Thymus (tissue), 11 donors: Measurements from ENCODE around the gene NFAT5. TPM values are rescaled to one million over a fixed set of nuclear protein-coding genes. Genes with fewer than 3 reads are reported as not detected.
"Not testable (repeated sequence)": the region's sequence is repeated elsewhere in the genome, so short reads cannot be mapped to it uniquely, and the experiment has no call there.

Experiments
- DNase-seq, 9 donors: peaks; one replicate each; pipeline ENCODE4 v3.0.0-alpha.2; 2013; ENCODE audit warnings: low spot score in 9 of 9, low read depth in 6 of 9, missing footprints in 1 of 9
- H3K27ac ChIP-seq, 2 donors: one replicate each; pipeline ENCODE4 v1.5.1; 2013; ENCODE audit warnings: control low read depth in 1 of 2, low read depth in 1 of 2, low read length in 1 of 2, mild to moderate bottlenecking in 1 of 2, moderate library complexity in 1 of 2
- H3K27me3 ChIP-seq, 2 donors: one replicate each; pipeline ENCODE4 v1.5.1; 2013; ENCODE audit warnings: low read length in 1 of 2; ENCODE audit not compliant: control insufficient read depth in 2 of 2, insufficient read depth in 1 of 2
- H3K36me3 ChIP-seq, 2 donors: one replicate each; pipeline ENCODE4 v1.5.1; 2013; ENCODE audit warnings: low read length in 1 of 2, mild to moderate bottlenecking in 1 of 2, moderate library complexity in 1 of 2; ENCODE audit not compliant: control insufficient read depth in 2 of 2, insufficient read depth in 2 of 2
- H3K4me1 ChIP-seq, 2 donors: one replicate each; pipeline ENCODE4 v1.5.1; 2013; ENCODE audit warnings: low read length in 2 of 2; ENCODE audit not compliant: control insufficient read depth in 2 of 2, insufficient read depth in 2 of 2
- H3K4me3 ChIP-seq, 2 donors: one replicate each; pipeline ENCODE4 v1.5.1; 2013; ENCODE audit warnings: low read length in 2 of 2, control low read depth in 1 of 2, mild to moderate bottlenecking in 1 of 2
- H3K9me3 ChIP-seq, 2 donors: one replicate each; pipeline ENCODE4 v1.5.1; 2013; ENCODE audit warnings: low read length in 1 of 2, mild to moderate bottlenecking in 1 of 2; ENCODE audit not compliant: control insufficient read depth in 2 of 2, insufficient read depth in 1 of 2
- WGBS: extraction: QIAGEN DNeasy Blood & Tissue Kit; methylation state at CpG from one replicate; pipeline ENCODE4 v1.1.7; 2013; 5-methylcytosine and 5-hydroxymethylcytosine counted together
- polyA plus RNA-seq: library from polyadenylated mRNA; stranded (reverse); fragments of 200-250 nt; gene quantifications from one replicate; pipeline ENCODE4 v1.2.3, GENCODE V29; 2013
- total RNA-seq: library from RNA; stranded (reverse); fragments of 120-200 nt; gene quantifications from one replicate; pipeline ENCODE4 v1.2.4, GENCODE V29; 2013
- donor health status: healthy.

NFAT5 gene
- total and polyA plus RNA-seq, 2 donors, result 4.5 to 8.9 TPM

DNA sequence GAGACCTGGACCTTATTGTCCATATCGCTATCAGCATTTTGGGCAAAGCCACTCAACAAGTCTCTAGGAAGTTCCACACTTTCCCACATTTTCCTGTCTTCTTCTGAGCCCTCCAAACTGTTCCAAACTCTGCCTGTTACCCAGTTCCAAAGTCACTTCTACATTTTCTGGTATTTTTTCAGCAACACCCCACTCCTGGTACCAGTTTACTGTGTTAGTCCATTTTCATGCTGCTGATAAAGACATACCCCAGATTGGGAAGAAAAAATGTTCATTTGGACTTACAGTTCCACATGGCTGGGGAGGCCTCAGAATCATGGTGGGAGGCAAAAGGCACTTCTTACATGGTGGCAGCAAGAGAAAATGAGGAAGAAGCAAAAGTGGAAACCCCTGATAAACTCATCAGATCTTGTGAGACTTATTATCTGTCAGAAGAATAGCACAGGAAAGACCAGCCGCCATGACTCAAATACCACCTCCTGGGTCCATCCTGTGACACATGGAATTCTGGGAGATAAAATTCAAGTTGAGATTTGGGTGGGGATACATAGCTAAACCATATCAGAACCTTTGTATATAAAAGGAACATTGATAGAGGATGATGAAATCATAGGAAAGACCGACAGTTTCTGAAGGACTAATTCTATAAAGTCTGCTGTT, 71.6 kb downstream of the NFAT5 start:
- WGBS, result 99% methylated on average over 3 of the region's 3 CpGs
- H3K27me3 ChIP-seq, H3K27ac ChIP-seq, H3K4me3 ChIP-seq, H3K4me1 ChIP-seq, DNase-seq: not testable (repeated sequence)
- Histone ChIP-seq H3K9me3 (peaks cover 2 to 13% of the 10 kb centered on the region in 2 donors), H3K36me3 (peaks cover 10 to 13% of the 10 kb centered on the region in 2 donors)

DNA sequence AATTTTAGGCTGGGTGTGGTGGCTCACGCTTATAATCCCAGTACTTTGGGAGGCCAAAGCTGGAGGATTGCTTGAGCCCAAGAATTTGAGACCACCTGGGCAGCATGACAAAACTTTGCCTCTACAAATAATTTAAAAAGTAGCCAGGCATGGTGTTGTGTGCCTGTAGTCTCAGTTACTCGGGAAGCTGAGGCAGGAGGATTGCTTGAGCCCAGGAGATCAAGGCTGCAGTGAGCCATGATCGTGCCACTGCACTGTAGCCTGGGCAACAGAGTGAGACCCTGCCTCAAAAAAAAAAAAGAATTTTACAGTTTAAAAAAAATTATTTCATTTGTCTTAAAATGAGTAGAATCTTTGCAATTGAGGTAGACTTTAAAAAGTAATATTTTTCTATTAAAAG, 78.2 kb downstream of the NFAT5 start:
- not testable (repeated sequence) for DNase-seq, H3K4me3 ChIP-seq, H3K9me3 ChIP-seq, H3K36me3 ChIP-seq, H3K4me1 ChIP-seq, H3K27ac ChIP-seq, H3K27me3 ChIP-seq
- 97% methylated on average over 3 of the region's 3 CpGs for WGBS

DNA sequence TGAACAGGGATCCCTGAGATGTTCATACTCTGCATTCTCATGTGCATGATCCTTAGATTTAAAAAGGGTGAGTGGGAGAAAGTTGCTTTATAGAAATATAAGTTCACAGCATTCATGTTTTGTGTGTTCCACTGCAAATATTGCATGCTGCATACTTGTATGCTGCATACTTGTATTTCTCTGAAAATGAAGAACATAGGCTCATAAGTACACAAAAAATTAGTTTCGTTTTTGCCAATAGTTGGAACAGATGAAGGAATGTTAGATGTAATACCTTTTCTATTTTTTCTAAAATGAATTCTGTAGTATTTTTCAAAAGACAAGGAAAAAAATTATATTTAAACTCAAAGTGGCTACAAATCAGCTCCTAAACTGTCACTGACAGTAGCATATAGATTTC, 79.0 kb downstream of the NFAT5 start:
- Histone ChIP-seq H3K4me3 (no peak overlapping the region), H3K27me3 (no peaks in the 10 kb centered on the region), H3K9me3 (no peaks in the 10 kb centered on the region), H3K27ac (no peak overlapping the region), H3K36me3 (peaks cover 6 to 7% of the 10 kb centered on the region in 2 donors), H3K4me1 (no peaks in the 10 kb centered on the region)
- WGBS, result 56% methylated on average over 1 of the region's 1 CpG
- DNase-seq, result no peak

DNA sequence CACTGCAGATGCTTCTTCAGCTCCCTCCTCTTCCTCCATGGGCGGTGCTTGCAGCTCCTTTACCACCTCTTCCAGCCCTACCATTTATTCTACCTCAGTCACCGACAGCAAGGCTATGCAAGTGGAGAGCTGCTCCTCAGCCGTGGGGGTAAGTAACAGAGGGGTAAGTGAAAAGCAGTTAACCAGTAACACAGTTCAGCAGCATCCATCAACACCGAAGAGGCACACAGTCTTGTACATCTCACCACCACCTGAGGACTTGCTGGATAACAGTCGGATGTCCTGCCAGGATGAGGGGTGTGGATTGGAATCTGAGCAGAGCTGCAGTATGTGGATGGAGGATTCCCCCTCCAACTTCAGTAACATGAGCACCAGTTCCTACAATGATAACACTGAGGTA, 81.3 kb downstream of the NFAT5 start:
- no peak for DNase-seq
- H3K27ac ChIP-seq, result no peak overlapping the region
- H3K4me1 ChIP-seq, result no peaks in the 10 kb centered on the region
- WGBS, result 98% methylated on average over 5 of the region's 5 CpGs
- H3K9me3 ChIP-seq, result no peaks in the 10 kb centered on the region
- H3K27me3 ChIP-seq, result no peaks in the 10 kb centered on the region
- no peak overlapping the region for H3K4me3 ChIP-seq
- peaks cover 6 to 7% of the 10 kb centered on the region in 2 donors for H3K36me3 ChIP-seq

DNA sequence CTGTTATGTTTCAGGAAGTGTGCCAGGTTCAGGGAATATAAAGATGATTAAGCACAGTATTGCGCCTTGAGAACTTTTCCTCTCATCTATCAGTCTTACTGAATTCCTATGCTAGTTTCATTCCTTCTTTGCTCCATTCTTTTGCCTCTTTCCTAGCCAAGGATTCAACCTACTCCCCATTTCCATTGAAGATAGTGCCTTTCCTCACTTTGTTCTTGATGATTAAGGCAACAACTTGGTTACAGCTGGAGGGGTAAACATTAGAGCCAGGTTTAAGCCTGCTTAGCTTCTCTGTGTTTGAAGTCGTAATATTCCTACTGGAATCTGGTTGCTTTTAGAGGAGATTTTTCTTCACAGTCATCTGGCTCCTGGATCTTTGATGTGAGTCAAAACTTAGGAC, 85.5 kb downstream of the NFAT5 start:
- DNase-seq, result no peak
- over 99% methylated on average over 2 of the region's 2 CpGs for WGBS
- no peaks in the 10 kb centered on the region for H3K9me3 ChIP-seq
- no peaks in the 10 kb centered on the region for H3K4me1 ChIP-seq
- H3K4me3 ChIP-seq, result no peak overlapping the region
- H3K36me3 ChIP-seq, result peaks cover 16 to 32% of the 10 kb centered on the region in 2 donors
- no peak overlapping the region for H3K27ac ChIP-seq
- no peaks in the 10 kb centered on the region for H3K27me3 ChIP-seq

DNA sequence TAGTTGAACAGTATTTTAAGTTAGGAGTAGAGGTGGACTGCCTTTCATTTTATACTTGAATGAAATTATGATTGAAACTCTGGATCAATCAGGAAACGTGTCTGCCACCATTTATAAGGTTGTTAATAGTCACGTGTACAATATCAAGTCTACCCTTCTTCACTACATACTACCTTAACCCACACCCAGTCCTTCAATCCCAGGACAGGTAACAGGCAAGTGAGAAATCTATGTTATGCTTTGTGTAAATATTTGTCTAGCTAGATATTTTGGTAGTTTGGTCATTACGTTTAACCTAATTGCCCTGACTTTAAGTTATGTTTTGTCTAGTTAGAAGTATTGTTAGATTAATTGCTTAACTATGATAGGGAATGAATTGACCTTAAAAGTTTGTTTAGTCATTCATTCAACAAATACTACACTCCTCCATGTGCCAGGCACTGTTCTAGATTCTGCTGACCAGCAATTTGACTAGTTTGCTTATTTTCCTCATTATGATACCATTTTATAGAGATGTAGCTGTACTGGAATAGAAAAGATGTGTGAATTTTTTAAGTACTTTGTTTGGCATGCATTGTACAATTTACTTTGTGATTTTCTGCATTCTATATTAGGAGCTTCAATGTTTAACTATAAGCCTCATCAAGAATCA, 88.6 kb downstream of the NFAT5 start:
- no peak for DNase-seq
- 97% methylated on average over 3 of the region's 3 CpGs for WGBS

DNA sequence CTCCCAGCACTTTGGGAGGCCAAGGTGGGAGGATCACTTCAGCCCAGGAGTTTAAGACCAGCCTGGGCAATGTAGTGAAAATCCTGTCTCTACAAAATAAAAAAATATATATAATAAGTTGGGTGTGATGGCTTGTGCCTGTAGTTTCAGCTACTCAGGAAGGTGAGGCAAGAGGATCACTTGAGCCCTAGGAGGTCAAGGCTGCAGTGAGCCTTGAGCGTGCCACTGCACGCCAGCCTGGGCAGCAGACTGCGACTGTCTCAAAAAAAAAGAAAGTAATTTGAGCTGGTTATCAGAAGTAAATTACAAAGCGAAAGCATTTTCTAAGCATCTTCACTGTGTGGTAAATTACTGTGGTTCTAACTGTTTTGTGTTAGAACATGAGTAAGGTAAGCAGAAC, 94.4 kb downstream of the NFAT5 start:
- Histone ChIP-seq H3K4me1 (no peaks in the 10 kb centered on the region), H3K27me3 (no peaks in the 10 kb centered on the region), H3K27ac (no peak overlapping the region), H3K4me3 (no peak overlapping the region), H3K9me3 (no peaks in the 10 kb centered on the region), H3K36me3 (peaks cover 18 to 26% of the 10 kb centered on the region in 2 donors)
- DNase-seq, result no peak
- 94% methylated on average over 4 of the region's 4 CpGs for WGBS

More for the DNA sequence above, 88.6 kb downstream of the NFAT5 start:
- no peak overlapping the region for H3K4me3 ChIP-seq
- H3K36me3 ChIP-seq, result peaks cover 13 to 26% of the 10 kb centered on the region in 2 donors
- H3K27ac ChIP-seq, result no peak overlapping the region
- no peaks in the 10 kb centered on the region for H3K9me3 ChIP-seq
- no peaks in the 10 kb centered on the region for H3K27me3 ChIP-seq
- H3K4me1 ChIP-seq, result no peaks in the 10 kb centered on the region

DNA sequence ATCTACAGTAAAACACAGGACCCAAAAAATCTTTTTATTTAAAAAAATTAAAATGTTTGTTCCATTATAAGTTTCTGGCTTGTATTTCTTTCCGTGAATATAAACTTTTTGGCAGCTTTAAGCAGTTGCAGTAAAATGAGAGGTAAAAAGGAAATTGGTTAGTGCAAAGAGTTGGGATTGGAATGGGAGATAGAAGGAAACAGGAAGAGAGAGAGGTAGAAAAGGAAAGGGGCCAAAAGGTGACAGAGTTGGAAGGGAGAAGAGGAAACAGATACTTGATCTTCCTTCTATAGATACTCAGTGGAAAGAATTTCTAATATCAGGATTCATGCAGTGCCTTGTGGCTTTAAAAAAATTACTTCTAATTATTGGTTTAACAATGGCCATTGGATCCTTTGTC, 97.1 kb downstream of the NFAT5 start:
- WGBS, result 96% methylated on average over 1 of the region's 1 CpG
- Histone ChIP-seq H3K27ac (no peak overlapping the region), H3K27me3 (no peaks in the 10 kb centered on the region), H3K9me3 (no peaks in the 10 kb centered on the region), H3K4me1 (no peaks in the 10 kb centered on the region), H3K4me3 (no peak overlapping the region), H3K36me3 (peaks cover 8 to 16% of the 10 kb centered on the region in 2 donors)
- DNase-seq, result no peak

DNA sequence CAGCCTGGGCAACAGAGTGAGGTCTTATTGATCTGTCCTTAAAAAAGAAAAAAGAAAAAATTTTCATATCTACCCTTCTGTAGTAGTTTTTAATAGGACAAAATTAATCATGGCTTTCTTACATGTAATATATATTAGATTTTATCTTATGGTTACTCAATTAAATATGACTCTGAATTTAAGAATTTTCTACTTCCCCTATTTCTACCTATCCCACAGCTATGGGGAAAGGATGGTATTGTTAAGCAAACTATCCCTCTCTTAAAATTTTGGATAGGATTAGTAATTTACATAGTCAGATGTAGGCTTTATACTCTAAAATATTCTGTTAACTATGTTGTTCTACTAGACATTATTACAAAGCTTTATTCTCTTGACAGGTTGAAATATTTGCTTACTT, 98.1 kb downstream of the NFAT5 start:
- H3K36me3 ChIP-seq, result peaks cover 8 to 20% of the 10 kb centered on the region in 2 donors
- DNase-seq, result no peak

More for the DNA sequence above, 98.1 kb downstream of the NFAT5 start:
- Histone ChIP-seq H3K4me1 (no peaks in the 10 kb centered on the region), H3K27ac (no peak overlapping the region), H3K4me3 (no peak overlapping the region), H3K27me3 (no peaks in the 10 kb centered on the region), H3K9me3 (no peaks in the 10 kb centered on the region)
